HG02870 (cell line): ENCODE measurements around the gene MAMDC4.
A peak's percentile ranks its signal among the peaks of the same experiment; 100 is the strongest.

Experiments used
- ATAC-seq: cut with Tn5 transposase; IDR thresholded peaks from one replicate; pipeline ENCODE4 v1.9.1; 2021; ENCODE audit warnings: mild to moderate bottlenecking, moderate library complexity; ENCODE audit not compliant: unreplicated experiment

Gene MAMDC4

DNA sequence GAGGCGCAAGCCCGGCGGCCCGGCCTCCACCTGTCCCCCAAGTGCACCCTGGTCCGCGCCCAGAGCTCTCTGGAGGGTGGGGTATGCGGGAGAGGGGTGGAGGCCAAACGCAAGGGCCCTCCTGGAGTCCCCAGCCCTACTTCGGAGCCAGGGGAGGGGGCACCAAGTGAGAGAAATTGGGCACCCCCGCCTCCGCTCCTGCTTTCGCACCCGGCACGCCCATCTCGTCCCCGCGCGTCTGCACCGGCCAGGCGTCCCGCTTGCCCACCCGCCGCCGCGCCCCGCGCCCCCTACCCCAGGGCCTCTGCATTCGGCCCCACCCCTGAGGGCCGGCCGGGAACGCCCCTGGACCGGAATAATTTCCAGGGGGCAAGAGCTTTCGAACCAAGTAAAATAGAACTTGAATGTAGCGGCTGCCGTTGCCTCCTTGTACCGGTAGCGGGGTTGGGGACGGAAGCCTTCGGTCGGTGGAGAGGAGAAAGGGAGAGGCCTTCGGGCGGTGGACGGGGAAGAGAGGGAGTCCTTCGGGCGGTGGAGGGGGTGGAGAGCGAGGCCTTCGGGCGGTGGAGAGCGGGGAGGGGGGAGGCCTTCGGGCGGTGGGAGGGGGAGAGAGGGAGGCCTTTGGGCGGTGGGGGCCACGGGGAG lies 3.6 kb upstream of the MAMDC4 start:
- no peak for ATAC-seq

DNA sequence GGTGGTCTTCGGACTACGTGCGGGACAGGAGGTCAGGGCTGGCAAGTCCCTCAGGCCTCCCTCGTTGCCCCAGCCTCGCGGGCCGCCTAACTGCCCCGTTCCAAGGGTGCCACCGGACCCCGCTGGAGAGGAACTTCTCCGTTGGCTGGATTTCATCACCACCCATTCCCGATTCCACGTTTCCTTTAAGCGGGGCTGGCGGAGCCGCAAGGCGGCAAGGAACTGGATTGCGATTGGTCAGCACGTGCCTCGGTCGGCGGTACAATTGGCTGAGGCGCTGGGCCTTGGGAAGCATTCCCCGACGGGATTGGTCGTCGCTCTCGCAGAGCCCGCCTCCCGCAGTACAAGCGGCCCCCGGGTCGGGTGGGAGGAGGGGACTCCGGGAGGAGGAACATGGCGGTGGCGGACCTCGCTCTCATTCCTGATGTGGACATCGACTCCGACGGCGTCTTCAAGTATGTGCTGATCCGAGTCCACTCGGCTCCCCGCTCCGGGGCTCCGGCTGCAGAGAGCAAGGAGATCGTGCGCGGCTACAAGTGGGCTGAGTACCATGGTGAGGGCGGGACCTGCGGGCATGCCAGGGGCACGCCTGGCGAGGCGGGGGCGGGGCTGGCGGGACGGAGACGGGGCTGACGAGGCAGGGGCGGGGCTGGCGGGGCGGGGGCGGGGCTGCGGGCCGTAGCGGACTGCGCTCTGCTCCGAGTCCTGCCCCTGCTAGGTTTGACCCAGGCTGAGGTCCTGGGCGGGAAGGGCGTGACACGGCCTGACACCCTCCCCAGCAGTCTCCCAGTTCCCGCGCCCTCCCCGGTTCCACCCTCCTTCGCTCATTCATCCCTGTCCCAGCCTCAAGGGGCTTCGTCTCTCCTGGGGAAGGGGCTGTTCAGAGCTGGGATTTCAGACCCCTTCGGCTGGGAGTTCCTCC lies 2.8 kb upstream of the MAMDC4 start, which contains the start of gene PHPT1:
PHPT1 (plus strand) TSS at position 372 of the 922 bp plus-strand sequence; CDS start at position 394, 22 bp downstream.
- peak; percentile 75 for ATAC-seq

DNA sequence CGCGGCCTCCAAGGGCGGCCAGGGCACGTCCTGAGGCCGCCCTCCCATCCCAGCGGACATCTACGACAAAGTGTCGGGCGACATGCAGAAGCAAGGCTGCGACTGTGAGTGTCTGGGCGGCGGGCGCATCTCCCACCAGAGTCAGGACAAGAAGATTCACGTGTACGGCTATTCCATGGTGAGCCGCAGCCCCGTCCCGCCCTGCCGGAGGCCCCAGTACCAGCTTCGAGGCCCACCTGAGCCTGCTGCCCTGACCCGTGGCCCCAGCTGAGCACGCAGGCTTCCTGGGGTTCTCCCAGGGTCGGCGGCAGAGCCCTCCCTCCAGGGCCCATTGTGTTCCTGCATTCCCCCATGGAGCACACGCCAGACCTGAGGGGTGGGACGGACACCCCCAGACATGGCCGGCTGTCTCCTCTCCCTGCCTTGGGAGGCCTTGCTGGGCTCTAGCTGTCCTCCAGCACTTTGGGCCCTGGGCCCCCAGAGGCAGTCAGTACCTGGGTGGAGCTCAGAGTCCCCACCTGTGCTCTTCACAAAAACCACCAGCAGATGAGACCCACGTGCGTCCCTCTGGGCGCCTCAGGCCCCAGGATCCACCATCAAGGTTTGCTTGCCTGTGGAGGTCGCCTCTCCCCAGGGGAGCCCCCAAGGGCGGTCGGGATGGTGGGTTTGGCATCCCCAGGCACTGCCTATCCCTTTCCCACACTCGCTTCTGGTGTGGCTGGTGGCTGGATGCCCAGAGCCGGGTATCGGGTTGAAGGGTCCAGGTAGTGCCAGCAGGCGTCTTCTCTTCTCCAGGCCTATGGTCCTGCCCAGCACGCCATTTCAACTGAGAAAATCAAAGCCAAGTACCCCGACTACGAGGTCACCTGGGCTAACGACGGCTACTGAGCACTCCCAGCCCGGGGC lies 1.9 kb upstream of the MAMDC4 start:
- no peak for ATAC-seq

DNA sequence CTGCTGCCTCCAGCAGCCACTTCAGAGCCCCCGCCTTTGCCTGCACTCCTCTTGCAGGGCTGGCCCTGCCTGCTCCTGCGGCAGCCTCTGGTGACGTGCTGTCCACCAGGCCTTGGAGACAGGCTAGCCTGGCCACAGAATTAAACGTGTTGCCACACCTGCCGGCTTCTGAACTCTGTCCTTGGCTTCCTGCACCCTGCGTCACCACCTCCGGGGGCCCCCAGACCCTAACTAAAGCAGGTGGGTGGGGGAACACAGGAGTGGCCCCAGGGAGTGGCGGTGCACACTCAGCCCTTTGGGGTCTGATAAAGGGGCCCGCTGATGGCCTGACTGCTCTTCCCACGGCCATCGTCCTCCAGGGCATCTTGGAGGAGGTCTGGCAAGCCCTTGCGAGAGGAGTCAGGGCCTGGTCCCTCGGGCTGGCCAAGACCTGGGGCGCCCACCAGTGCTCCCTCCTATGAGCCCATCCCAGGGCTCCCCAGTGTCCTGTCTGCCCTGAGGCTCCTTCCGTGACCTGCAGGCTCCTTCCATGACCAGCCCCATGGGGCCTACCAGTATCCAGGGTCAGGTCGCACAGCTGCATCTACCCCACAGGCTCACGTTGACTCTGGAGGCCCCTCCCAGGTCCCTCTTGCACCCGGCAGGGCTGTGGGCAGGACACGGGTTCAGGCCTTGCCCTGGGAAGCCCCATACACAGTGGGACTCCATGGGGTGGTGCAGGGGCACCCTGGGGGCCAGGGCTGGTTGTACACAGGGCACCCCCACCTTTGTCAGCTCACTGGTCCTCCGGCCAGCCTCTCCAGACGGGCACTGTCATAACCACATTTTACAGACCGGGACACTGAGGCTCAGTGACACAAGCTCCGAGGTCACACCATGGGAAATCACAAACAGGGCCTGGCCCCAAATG lies 1.0 kb upstream of the MAMDC4 start:
- no peak for ATAC-seq

DNA sequence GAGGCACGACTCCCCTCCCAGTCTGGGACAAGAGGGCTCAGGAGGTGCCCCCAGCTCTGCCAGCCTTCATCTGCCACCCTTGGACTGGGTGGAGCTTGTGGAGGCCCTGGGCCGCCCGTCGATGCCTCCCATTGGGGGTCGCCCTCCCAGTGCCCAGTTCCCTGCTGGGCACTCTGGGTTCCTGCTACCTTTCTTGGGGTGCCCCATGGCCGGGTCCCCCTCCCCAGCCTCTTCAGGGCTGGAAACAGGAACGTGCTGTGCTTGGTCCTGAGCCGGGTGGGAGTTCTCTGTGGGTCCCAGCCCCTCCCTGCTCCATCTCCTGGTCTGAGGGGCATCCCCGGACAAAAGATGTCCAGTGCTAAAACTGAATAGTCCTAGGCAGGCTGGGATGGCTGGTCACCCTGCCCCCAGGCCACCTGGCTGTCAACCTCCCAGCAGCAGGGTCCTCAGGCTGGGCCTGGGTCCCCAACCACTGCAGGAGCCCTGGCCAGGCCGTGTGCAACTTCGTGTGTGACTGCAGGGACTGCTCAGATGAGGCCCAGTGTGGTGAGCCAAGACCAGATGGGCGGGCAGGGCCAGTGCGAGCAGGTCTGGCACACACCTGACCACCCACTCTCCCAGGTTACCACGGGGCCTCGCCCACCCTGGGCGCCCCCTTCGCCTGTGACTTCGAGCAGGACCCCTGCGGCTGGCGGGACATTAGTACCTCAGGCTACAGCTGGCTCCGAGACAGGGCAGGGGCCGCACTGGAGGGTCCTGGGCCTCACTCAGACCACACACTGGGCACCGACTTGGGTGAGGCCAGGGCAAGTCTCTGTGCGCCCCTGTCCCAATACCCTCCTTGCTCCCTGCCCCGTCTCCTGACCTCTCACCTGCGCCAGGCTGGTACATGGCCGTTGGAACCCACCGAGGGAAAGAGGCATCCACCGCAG lies 784 bp downstream of the MAMDC4 start:
- no peak for ATAC-seq

DNA sequence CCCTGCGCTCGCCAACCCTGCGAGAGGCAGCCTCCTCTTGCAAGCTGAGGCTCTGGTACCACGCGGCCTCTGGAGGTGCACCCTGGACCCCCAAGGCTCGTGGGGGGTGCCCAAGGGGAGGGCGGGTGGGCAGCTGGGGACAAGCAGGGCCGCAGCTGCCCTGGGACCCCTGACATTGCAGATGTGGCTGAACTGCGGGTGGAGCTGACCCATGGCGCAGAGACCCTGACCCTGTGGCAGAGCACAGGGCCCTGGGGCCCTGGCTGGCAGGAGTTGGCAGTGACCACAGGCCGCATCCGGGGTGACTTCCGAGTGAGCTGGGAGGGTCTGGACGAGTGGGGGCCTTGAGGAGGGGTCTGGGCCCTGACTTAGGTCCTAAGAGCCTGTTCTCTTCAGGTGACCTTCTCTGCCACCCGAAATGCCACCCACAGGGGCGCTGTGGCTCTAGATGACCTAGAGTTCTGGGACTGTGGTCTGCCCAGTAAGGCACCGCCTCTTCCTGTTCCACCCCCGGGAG lies 1.5 kb downstream of the MAMDC4 start:
- ATAC-seq = no peak

DNA sequence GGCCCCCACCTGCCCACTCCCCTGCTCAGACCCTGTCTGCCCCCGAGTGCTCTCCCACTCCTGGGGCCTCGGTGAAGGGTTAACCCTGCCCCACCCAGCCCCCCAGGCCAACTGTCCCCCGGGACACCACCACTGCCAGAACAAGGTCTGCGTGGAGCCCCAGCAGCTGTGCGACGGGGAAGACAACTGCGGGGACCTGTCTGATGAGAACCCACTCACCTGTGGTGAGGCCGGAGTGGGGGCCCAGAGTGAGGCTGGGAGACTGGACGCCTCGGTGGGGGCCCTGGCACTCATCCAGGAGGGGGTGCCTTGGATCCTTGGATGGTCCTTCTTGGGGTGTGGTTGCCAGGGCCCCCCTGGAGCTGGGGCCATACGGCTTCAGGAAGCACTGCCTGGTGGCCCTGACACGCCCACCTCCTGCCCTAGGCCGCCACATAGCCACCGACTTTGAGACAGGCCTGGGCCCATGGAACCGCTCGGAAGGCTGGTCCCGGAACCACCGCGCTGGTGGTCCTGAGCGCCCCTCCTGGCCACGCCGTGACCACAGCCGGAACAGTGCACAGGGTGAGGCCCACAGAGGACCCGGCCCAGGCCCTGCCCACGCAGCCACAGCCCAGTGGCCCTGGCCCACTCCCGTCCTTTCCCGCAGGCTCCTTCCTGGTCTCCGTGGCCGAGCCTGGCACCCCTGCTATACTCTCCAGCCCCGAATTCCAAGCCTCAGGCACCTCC lies 2.1 kb downstream of the MAMDC4 start:
- no peak for ATAC-seq

DNA sequence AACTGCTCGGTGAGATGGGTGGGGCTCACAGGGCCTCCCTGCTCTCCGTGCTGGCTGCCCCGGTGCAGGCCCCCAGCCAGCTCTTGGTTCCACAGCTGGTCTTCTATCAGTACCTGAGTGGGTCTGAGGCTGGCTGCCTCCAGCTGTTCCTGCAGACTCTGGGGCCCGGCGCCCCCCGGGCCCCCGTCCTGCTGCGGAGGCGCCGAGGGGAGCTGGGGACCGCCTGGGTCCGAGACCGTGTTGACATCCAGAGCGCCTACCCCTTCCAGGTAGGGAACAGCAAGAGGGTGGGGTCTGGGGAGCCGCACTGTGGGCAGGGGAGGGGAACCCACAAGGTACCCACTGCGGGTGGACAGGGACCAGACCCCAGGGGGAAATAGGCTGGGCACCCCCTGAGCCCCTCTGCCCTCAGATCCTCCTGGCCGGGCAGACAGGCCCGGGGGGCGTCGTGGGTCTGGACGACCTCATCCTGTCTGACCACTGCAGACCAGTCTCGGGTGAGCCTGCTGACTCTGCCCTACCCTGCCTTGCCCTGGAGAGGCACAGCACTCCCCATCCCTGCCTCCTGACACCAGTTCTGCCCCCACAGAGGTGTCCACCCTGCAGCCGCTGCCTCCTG lies 2.8 kb downstream of the MAMDC4 start:
- no peak for ATAC-seq

DNA sequence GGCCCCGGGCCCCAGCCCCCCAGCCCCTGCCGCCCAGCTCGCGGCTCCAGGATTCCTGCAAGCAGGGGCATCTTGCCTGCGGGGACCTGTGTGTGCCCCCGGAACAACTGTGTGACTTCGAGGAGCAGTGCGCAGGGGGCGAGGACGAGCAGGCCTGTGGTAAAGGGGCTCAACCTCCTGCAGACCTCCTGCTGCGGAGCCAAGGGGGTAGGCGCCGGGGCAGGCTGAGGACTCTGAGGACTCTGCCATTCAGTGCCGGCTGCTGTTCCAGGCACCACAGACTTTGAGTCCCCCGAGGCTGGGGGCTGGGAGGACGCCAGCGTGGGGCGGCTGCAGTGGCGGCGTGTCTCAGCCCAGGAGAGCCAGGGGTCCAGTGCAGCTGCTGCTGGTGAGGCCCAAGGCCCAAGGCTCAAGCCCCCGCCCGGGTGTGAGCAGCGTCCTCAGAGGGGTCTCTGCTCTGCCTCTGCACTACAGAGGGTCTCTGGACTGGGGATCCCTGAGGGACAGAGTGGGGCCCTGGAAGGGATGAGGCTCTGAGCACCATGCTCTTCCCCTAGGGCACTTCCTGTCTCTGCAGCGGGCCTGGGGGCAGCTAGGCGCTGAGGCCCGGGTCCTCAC lies 3.4 kb downstream of the MAMDC4 start:
- no peak for ATAC-seq

DNA sequence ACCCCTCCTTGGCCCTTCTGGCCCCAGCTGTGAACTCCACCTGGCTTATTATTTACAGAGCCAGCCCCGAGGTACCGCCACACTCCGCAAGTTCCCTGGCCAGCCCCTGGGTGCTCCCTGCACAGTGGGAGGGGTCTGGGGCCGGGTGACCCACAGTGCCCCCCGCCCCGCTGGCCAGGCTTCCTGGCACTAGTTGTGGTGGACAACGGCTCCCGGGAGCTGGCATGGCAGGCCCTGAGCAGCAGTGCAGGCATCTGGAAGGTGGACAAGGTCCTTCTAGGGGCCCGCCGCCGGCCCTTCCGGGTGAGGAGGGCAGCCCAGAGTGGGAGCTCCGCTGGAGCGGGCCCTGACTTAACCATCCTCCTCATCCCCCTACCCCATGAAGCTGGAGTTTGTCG lies 3.9 kb downstream of the MAMDC4 start:
- no peak for ATAC-seq

DNA sequence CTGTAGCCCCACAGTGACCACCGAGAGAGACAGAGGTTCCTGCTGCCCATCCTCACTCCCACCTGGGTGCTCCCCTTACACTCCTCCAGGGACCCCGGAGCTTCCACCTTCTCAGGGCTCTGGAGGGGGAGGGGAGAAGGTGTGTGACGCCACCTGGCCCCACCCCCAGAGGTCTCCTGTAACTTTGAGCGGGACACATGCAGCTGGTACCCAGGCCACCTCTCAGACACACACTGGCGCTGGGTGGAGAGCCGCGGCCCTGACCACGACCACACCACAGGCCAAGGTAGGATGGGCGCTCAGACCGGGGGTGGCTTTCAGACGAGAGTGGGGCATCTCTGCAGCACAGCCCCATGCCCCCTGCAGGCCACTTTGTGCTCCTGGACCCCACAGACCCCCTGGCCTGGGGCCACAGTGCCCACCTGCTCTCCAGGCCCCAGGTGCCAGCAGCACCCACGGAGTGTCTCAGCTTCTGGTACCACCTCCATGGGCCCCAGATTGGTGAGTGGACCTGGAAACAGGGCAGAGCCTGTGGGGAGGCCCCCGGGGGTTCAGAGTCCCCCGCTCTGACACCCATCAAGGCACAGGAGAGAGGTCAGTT lies 4.5 kb downstream of the MAMDC4 start:
- no peak for ATAC-seq

DNA sequence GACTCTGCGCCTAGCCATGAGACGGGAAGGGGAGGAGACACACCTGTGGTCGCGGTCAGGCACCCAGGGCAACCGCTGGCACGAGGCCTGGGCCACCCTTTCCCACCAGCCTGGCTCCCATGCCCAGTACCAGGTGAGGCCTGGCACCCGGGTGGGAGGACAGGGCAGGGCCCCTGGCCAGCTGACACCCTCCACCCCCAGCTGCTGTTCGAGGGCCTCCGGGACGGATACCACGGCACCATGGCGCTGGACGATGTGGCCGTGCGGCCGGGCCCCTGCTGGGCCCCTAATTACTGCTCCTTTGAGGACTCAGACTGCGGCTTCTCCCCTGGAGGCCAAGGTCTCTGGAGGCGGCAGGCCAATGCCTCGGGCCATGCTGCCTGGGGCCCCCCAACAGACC lies 5.0 kb downstream of the MAMDC4 start:
- ATAC-seq = no peak

DNA sequence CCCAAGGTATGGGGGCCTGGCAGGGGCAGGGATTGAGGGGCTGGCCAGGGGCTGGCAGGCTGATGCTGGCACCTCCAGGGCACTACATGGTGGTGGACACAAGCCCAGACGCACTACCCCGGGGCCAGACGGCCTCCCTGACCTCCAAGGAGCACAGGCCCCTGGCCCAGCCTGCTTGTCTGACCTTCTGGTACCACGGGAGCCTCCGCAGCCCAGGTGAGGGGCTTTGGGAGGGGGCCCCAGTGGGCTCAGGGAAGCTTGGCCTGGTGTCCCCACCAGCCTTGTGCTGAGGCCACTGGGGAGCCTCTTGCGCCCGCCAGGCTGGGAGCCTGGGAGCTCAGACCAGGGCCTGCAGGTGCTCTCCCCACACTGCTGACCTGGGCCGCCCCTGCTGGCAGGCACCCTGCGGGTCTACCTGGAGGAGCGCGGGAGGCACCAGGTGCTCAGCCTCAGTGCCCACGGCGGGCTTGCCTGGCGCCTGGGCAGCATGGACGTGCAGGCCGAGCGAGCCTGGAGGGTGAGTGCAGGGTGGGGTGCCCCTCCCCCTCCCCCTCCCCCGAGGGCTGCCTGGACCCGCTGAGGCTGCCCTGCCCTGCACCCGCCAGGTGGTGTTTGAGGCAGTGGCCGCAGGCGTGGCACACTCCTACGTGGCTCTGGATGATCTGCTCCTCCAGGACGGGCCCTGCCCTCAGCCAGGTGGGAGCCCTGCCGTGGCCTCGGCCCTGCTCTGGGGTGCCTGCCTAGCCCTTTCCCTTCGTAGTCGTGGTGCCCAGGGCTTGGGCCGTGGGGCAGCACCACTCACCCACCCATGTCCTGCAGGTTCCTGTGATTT lies 5.7 kb downstream of the MAMDC4 start:
- ATAC-seq = no peak

DNA sequence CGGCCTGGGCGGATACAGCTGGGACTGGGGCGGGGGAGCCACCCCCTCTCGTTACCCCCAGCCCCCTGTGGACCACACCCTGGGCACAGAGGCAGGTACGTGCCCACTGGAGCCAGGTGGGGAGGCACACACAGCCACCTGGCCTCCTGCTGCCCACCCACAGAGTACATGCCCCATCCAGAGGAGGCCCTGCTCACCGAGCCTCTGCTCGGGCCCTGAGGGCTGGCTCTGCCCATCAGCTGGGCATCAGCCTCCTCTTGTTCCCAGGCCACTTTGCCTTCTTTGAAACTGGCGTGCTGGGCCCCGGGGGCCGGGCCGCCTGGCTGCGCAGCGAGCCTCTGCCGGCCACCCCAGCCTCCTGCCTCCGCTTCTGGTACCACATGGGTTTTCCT lies 6.3 kb downstream of the MAMDC4 start:
- ATAC-seq = no peak

DNA sequence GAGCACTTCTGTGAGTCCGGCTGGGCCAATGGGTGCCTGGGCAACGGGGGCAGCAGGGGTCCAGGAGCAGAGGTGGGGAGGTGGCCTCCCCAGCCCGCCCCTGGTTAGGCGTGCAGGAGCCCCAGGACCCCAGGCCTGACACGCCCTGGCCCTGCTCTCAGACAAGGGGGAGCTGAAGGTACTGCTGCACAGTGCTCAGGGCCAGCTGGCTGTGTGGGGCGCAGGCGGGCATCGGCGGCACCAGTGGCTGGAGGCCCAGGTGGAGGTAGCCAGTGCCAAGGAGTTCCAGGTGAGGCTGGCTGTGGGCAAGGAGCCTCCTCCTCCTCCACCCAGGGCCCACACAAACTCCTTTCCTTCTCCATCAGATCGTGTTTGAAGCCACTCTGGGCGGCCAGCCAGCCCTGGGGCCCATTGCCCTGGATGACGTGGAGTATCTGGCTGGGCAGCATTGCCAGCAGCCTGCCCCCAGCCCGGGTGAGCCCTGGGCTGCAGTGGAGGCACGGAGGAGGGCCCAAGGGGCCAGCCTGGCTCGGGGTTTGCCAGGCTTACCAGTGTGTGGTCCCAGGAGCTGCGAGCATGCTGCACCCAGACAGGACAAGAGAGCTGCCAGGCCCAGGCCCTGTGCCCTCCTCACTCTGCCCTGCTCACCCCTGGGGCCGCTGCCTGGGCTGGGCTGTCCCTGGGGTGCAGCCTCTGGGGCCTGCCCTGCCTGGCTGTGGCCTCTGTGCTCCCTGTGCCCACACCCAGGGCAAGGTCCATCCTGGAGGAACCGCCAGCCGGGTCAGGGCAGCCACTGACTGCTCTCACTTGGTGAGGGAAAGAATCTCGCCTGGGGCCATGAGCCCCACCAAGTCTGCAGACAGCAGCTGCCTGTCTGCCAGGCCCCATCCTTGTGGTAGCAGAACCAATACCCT lies 7.0 kb downstream of the MAMDC4 start:
- ATAC-seq = no peak
